ENCODE data around the gene ADAMTS17. TPM values are rescaled to one million over a fixed set of nuclear protein-coding genes. Genes with fewer than 3 reads are reported as not detected.
A peak's percentile ranks its signal among the peaks of the same experiment; 100 is the strongest.

ADAMTS17 gene
- total and polyA plus RNA-seq, 11 donors = 0.30 to 2.4 (median 1.2) TPM

- DNase-seq = no peak
- 82 to 88% (median 86%) methylated on average over 8 to 9 of the region's 9 CpGs for WGBS, 4 donors
- H3K27ac ChIP-seq = no peak overlapping the region
- intact Hi-C loops (cut with DNase I) = no loop called here
- no peaks in the 10 kb centered on the region for H3K9me3 ChIP-seq
- no peaks in the 10 kb centered on the region for H3K36me3 ChIP-seq
- H3K4me1 ChIP-seq = no peaks in the 10 kb centered on the region
- TF ChIP-seq CTCF (IDR thresholded peaks at IDR 0.05) = no peak
- TF ChIP-seq POLR2A (IDR thresholded peaks at IDR 0.05) = no peak
- H3K27me3 ChIP-seq = no peaks in the 10 kb centered on the region
- ATAC-seq = no peak
- no peak overlapping the region for H3K4me3 ChIP-seq
Measured at GRCh38 chr15:100328796-100329195, 13.0 kb downstream of the ADAMTS17 start.

GRCh38 chr15:100318880-100319279, 22.9 kb downstream of the ADAMTS17 start:
- DNase-seq = no peak
- no peaks in the 10 kb centered on the region for H3K27me3 ChIP-seq
- no peak for TF ChIP-seq POLR2A (IDR thresholded peaks at IDR 0.05)
- no peak for TF ChIP-seq CTCF (IDR thresholded peaks at IDR 0.05)
- no peaks in the 10 kb centered on the region for H3K4me1 ChIP-seq
- no peak overlapping the region for H3K4me3 ChIP-seq
- intact Hi-C loops (cut with DNase I) = no loop called here
- H3K36me3 ChIP-seq = no peaks in the 10 kb centered on the region
- WGBS, 4 donors = 88 to 95% (median 91%) methylated on average over 4 of the region's 4 CpGs
- H3K9me3 ChIP-seq = peaks cover 0 to 12% (median 2%) of the 10 kb centered on the region in 12 donors
- ATAC-seq = no peak
- no peak overlapping the region for H3K27ac ChIP-seq

GRCh38 chr15:100314809-100315400, 26.9 kb downstream of the ADAMTS17 start:
- TF ChIP-seq CTCF (IDR thresholded peaks at IDR 0.05) = no peak
- no peak for TF ChIP-seq POLR2A (IDR thresholded peaks at IDR 0.05)
- Histone ChIP-seq H3K27me3 (no peaks in the 10 kb centered on the region), H3K27ac (no peak overlapping the region), H3K36me3 (no peaks in the 10 kb centered on the region), H3K4me1 (peaks cover 0 to 8% (median 0%) of the 10 kb centered on the region in 12 donors), H3K4me3 (no peak overlapping the region), H3K9me3 (peaks cover 0 to 20% (median 3%) of the 10 kb centered on the region in 12 donors)
- intact Hi-C loops (cut with DNase I) = no loop called here
- 76 to 84% (median 81%) methylated on average over 16 of the region's 16 CpGs for WGBS, 4 donors
- DNase-seq = no peak
- ATAC-seq = no peak

GRCh38 chr15:100311833-100312476, 29.8 kb downstream of the ADAMTS17 start:
- no peak overlapping the region for H3K4me3 ChIP-seq
- H3K27me3 ChIP-seq = no peaks in the 10 kb centered on the region
- peak overlapping the region in 5 of 12 donors; percentile 30 to 70 (median 57) for H3K27ac ChIP-seq
- WGBS, 4 donors = 75 to 82% (median 78%) methylated on average over 8 of the region's 8 CpGs
- no peak for DNase-seq
- intact Hi-C loops (cut with DNase I) = no loop called here
- peaks cover 0 to 13% (median 0%) of the 10 kb centered on the region in 12 donors for H3K9me3 ChIP-seq
- ATAC-seq = no peak
- peaks cover 0 to 26% (median 0%) of the 10 kb centered on the region in 12 donors for H3K4me1 ChIP-seq
- no peaks in the 10 kb centered on the region for H3K36me3 ChIP-seq
- no peak for TF ChIP-seq POLR2A (IDR thresholded peaks at IDR 0.05)
- no peak for TF ChIP-seq CTCF (IDR thresholded peaks at IDR 0.05)

Data from heart left ventricle (tissue), 16 donors.